NCI-H1417 (cell line): ENCODE data around the gene DRG2.

Experiments used
- DNase-seq, 3 experiments: peaks; one replicate each; lab custom pipeline; 2025; lab: John Stamatoyannopoulos, UW

DRG2 gene, protein sequence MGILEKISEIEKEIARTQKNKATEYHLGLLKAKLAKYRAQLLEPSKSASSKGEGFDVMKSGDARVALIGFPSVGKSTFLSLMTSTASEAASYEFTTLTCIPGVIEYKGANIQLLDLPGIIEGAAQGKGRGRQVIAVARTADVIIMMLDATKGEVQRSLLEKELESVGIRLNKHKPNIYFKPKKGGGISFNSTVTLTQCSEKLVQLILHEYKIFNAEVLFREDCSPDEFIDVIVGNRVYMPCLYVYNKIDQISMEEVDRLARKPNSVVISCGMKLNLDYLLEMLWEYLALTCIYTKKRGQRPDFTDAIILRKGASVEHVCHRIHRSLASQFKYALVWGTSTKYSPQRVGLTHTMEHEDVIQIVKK

DNA sequence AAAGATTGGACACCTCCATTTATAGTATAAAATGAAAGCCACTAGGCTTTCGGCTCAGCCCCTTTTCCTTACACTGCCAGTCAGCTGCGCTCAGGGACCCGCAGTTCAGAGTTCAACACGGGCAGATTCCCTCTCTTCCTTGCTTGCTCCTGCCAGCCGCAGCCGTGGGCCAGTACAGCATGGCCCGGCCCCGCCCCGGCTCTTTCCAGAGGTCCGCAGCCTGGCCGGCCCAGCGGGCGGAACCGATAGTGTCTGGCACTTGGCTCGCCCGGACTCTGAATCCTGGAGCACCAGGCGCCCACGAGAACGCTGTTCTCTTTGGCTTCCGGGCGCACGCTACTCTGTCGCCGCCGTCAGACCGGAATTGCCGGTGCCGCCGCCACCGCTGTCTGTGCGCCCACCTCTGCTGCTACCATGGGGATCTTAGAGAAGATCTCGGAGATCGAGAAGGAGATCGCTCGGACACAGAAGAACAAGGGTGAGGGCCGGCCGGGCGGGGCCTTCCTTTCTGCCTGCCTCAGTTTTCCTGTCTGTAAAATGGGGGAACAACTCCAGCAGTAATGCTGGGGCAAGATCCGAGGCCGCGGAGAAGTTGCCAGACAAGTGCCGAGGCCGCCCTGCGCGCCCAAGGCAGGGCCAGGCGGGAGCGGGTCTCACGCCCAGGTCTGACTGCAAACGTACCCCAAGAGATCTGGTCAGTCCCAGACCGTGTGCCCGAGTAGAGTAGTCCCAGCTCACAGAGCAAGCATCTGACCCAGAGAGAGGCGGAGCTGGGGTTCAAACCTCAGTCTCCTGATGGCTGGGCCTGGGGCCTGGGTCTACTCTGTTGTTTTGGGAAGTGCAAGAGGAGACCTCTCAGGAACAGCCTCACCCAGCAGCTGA, at the start of gene DRG2:
DRG2 (plus strand) TSS at position 339 of the 882 bp plus-strand sequence; CDS start at position 415, 76 bp downstream.
- DNase-seq = peak; percentile 78 to 89 (median 83)

DNA sequence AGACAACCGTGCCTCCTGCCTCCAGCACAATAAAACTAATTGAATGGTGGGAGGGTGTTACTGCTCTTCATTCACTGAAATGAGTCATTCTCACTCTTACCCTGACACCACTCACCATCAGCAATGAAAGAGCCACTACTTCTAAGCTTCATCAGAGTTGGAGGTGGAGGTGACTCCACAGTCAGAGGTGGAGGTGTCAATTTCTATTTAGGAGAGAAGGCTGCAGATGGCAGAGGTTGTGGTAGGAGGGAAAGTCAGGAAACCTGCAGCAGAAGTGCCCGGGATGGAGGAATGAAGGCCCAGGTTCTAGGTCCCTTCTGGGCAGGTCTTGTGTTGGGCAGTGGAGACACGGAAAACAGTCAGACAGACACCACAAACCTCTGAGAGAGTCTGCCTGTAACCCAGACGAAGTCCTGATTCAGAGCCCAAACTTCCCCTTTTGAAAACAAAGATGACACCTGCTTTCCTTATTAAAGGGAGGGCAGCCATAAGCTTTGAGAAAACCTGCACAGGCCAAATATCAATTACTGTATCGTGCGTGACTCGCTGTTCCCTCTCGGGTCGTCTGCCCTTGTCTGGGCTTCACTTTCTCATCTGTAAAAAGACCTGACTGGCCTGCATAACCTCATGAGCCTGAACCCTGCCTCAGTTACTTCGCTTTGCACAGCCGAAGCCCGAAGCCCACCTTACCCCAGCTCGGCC, 49.4 kb upstream of the DRG2 start:
- DNase-seq = peak in 1 of 3 experiments; percentile 17

DNA sequence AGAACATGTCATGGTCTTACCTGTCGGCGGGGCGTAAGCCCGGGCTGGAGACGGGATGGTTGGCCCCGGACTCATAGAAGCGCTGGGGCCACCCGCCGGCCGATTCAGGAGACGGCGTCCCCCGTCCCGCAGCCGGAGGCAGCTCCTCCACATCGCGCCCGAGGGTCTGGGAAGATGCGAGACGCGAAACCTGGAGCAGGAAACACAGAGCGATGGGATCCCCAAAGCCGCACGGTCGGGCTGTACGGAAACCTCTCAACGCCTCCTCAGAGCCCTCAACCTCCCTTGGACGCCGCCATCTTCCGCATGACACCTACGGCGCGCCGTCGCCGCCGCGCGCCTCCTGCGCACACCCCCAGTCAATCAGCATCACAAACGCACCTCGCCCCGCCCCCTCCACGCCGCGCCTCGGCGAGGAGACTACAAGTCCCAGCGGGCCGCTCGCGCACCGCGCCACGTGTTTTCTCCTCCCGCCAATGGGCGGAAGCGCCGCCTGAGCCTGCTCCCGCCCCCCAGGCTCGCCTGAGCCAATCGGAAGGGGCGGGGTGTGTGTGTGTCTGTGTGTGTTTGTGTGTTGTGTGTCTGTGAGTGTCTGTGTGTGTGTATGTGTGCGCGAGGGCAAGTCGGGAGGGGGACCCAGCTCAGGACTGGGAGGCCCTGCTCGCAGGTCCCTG, 48.8 kb upstream of the DRG2 start, which contains the start of the genes ATPAF2 and GID4:
ATPAF2 (minus strand) TSS at position 308 of the 674 bp plus-strand sequence; CDS start at position 153, 155 bp downstream.
GID4 (plus strand) TSS at position 548 of the 674 bp plus-strand sequence; CDS start at position 605, 57 bp downstream.
- DNase-seq = peak; percentile 95 to 97 (median 97)

DNA sequence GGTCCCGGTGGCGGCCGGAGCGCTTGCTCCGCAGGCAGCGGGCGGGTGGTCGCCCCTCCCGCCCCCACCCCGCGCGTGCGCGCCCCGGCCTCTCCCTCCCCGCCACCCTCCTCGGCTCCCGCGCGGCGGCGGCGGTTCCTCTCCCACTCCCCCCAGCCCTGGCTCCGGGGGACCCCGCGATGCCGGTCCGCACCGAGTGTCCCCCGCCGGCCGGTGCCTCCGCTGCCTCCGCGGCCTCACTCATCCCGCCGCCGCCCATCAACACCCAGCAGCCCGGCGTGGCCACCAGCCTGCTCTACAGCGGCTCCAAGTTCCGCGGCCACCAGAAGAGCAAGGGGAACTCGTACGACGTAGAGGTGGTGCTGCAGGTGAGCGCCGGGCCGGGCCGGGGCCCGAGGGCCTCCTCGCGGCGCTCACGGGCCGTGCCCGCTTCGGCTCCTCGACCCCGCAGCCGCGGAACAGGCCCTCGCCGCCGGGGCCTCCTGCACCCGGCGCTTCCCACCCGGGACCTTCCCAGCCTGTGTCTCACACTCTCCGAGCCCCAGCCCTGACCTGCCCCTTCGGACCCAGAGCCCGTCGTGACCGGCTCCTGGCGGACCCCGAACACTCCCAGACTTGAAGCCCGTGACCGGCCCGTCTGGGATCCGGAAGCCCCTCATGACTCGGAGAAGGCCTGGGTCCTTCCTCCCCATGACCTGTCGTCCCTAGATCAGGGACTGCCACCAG, 48.0 kb upstream of the DRG2 start:
- DNase-seq = peak; percentile 15 to 80 (median 41)

DNA sequence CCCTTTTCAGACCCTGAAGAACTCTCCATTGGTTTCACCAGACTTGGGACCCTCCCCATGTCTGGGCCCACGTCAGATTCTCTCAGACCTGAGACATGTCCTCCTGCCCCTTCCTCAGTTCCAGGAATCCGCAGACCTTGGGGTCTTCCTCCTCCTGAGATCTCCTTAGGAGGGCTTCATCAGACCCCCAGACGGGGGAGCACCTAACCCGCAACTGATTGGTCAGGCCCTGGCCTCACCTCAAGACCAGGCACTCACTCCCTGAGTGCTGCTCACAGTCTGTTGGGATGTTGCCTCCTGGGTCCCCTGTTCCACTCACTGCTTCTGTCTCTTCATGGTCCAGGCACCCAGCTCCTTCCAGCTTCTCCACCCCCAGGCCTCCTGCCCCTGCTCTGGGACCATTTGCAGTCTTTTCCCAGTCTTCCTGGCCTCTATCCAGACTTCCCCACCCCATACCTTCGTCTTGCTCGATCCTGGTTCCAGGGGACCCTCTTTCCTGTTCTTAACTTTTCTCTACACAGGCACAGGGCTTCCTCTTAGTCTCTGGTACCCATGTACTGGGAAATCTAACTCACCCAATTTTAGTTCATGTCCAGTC, 47.4 kb upstream of the DRG2 start:
- no peak for DNase-seq

DNA sequence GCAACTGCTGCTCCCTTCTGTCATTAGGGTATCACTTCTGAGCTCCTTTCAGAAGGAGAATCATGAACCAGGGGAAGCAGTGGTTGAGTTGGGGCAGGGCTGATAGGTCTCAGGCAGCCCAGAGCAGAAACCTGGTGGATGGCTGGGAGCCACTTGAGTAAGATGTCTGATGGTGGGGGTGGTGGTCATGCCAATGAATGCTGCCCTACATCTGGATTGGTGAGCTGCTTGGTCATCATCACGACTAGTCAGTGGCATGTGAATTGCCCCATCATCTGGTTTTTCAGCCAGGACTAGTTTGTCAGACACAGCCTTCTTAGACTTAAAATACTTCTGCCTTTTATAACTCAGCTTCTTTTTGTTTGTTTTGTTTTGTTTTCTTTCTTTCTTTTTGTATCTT, 46.0 kb upstream of the DRG2 start:
- no peak for DNase-seq

DNA sequence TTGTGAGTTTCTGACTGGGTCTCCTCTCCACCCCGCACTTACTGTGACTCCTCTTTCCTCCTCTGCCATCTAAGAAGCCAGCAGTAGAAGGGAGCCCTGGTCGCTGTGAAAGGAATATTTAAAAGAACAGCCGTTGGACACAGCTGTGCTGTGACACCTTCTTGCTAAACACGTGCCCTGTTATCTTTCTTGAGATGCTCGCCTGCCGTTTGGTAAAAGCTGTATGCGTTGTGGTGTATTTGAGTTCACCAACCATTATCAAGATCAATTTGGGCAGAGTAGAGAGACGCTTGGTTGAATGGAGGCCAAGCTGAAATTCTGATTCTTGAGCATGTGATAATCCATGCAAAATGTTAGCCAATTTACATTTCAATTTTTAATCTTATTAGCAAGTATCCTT, 44.8 kb upstream of the DRG2 start:
- DNase-seq = no peak

DNA sequence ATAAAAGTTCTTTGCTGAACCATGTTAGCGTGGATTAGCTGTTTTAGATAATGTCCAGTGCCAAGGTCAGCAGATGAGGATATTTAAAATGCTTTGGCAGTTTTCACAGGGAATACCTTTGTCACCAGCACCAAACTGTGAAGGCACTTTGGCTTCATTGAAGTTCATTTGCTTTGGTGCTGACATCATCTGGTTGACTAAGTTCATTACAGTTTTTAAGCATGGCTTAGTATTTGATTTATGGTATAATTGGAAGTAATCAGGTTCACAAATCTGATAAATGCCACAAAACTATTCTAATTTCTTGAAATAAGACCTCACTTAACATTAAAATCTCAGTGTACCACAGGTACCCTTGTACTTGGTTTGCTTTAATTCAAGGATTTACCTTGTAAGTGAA, 44.3 kb upstream of the DRG2 start:
- DNase-seq = peak in 1 of 3 experiments; percentile 14

DNA sequence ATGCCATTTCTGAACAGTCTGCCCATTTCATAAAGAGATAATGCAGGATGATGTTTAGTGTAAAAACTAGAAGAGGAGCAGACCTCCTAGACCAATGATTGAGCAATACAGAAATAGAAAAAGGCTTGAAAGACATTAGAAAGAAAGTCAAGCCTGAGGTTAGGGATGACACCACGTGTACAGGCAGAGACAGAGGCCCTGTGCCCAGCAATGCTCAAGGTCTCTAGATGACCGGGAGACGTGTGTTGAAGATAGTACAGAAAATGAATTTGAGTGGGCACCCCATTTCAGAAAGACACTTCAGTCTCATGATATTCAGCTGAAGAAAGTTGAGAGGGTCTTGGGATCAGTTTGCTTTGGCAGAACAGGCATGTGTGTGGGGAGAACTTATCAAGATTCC, 43.1 kb upstream of the DRG2 start:
- no peak for DNase-seq

DNA sequence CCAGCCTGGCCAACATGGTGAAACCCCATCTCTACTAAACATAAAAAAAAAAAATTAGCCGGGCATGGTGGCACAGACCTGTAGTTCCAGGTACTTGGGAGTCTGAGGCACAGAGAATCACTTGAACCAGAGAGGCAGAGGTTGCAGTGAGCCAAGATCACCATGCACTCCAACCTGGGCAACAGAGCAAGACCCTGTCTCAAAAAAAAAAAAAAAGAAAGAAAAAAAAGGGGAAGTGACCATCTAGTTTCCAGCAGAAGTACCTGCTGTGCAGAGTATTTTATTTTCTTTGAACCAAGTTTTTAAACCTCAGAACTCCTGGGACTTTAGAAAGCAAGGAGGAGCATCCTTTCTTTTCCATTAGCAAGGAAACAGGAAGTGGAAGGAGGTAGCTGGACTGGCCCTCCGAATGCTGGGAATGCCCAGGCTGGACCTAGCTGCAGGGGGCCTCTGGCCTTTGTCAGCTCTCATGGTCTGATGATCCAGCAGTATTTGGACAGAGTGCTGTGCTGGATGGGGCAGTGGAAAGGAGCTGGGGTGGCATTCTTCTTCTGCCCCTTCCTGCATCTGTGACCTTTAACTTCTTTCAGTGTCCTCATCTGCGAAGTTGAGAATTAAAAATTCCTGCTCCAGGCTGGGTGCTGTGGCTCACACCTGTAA, 41.9 kb upstream of the DRG2 start:
- DNase-seq = no peak

DNA sequence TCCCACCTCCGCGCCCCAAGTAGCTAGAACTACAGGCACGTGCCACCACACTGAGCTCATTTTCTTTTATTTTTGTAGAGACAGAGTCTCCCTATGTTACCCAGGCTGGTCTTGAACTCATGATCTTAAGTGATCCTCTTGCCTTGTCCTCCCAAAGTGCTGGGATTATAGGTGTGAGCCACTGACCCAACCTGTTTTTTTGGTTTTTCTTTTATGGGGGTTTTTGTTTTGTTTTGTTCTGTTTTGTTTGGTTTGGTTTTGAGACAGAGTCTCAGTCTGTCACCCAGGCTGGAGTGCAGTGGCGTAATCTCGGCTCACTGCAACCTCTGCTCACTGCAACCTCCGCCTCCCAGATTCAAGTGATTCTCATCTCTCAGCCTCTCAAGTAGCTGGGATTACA, 32.2 kb upstream of the DRG2 start:
- no peak for DNase-seq

DNA sequence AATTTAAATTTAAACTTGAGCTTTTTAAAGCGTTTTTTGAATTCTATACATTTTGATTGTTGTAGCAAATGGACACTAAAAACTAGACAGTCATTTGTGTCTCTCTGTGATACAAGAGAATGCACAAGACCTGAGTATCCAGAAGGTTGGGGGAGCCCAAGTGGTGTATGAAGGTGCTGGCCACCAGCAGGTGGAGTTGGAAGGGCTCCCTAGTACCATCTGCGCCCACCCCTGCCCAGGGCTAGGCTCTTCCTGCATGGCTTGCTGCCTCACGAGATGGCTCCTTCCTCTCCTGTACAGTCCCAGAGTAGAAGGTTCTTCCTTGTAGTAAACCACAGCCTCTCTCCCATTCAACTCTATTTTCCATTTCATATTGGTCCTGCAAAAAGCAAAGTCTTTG, 31.5 kb upstream of the DRG2 start:
- DNase-seq = no peak

DNA sequence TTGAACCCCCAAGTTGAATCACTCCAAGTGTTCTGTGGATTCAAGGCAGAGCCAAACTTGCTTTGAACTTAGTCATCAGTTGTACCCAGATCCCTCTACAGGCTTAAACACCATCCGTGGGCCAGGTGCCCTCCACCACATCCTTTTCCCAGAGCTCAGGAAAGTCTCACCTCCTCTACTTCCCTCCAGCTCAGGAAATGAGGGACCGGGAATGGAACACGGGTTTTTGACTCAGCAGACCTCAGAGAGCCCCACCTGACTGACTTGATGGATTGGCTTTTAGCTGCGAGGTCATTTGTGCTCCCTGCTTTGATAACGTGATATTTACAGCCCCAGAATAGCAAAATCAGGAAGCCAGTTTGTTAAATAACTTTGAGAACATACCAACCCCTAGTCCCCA, 28.5 kb upstream of the DRG2 start:
- no peak for DNase-seq

DNA sequence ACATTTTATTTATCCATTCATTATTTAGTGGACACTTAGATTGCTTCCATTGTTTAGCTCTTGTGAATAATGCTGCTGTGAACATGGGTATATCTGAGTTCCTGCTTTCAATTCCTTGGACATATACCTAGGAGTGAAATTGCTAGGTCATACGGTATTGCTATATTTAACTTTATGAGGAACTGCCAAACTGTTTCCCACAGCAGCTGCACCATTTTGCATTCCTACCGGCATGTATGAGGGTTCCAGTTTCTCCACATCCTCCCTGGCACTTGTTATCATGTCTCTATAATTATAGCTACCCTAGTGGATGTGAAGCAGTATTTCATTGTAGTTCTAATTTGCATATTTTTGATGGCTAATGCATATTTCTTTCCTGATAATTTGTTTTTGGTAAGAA, 23.7 kb upstream of the DRG2 start:
- no peak for DNase-seq

DNA sequence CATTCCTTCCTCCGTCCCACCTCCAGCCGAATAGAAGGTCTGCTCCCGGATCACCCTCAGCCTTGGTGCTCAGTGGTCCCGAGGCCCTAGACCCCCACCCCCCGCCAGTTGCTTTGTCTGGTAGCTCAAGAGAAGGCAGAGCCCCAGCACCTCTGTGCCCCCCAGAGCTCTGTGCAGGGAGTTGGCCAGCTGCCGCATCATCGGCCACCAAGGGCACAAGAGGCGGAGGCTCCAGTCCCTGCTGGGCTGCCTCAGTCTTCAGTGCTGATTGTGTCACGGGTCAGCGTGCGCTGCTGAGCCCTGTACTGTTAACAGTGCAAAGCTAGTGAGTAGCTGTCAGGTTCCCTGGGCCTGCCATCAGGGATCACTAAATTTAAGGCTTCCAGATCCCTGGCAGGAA, 22.2 kb upstream of the DRG2 start:
- DNase-seq = no peak

DNA sequence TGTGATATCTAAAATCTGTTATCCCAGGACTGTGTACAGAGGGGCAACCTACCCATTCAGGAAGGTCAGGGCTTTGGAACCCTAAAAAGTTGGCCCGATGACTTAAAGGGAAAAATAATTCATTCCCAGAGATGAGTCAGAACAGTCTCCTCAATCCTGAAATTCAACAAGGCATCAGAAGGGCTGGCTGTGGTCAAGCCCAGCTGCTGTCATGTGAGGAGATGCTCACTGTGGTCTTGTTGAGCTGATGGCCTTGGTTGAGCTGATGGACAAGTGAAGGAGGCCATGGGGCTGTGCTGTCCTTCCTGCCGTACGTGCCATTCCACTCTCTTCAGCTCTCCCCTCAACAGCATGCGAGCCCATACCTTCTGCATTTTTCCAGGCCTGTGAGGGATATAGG, 20.9 kb upstream of the DRG2 start:
- no peak for DNase-seq

DNA sequence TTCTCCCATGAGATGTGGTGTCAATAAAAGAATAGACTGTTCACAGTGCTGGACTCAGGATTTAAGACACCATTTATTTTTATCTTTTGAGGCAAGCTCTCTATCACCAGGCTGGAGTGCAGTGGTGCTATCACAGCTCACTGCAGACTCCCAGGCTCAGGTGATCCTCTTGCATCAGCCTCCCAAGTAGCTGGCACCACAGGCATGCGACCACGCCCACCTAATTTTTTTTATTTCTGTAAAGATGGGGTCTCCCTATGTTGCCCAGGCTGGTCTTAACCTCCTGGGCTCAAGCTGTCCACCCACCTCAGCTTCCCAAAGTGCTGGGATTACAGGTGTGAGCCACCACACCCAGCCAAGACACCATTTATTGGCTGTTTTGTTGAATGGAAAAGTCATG, 18.6 kb upstream of the DRG2 start:
- no peak for DNase-seq

DNA sequence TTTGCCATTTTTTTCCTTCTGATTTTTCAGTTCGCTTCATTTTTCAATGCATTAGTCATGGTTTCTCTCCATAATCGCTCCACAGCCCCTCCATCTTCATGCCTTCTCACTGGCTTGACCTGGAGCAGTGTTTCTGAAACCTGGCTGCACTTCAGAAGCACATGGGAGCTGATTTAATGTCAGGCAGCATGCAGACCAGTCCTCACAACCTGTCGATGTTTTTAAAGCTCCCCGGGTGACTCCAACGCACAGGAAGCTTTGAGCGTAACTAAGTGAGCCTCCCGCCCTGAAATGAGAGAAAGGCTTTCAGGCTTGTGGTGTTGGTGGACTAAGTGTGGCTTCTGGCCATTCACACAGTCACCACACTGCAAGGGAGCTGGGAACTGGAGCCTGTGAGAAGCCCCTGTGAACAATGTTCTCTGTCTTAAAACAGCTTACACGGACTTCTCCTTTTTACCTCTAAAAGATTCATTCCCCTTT, 16.8 kb upstream of the DRG2 start:
- DNase-seq = peak in 2 of 3 experiments; percentile 2 to 19

DNA sequence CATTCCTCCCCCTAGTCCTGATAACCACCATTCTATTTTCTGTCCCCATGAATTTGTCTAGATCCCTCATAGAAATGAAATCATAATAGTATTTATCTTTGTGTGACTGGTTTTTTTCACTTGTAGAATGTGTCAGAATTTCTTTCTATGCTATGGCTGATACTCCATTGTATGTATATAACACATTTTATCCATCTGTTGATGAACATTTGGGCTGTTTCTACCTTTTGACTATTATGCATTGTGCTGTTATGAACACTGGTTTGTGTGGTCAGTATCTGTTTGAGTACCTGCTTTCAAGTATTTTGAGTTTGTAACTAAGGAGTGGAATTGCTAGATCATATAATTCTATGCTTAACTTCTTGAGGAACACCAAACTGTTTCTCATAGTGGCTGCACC, 16.0 kb upstream of the DRG2 start:
- no peak for DNase-seq
